ENCODE data around the gene AMY2B. TPM values are rescaled to one million over a fixed set of nuclear protein-coding genes. Genes with fewer than 3 reads are reported as not detected.
"Not testable (repeated sequence)": the region's sequence is repeated elsewhere in the genome, so short reads cannot be mapped to it uniquely, and the experiment has no call there.

The AMY2B gene
- total RNA-seq, 1 donor: 30.1 TPM

- Histone ChIP-seq H3K27me3 (ENCODE audit: insufficient read depth, low read length) (no peaks in the 10 kb centered on the region), H3K4me3 (ENCODE audit: low read length) (no peak overlapping the region)
Measured at GRCh38 chr1:103576065-103576464, 4.7 kb downstream of the AMY2B start.

GRCh38 chr1:103576784-103577183 is 5.4 kb downstream of the AMY2B start:
- not testable (repeated sequence) for H3K4me3 ChIP-seq (ENCODE audit: low read length); H3K4me1 ChIP-seq (ENCODE audit: insufficient read depth, low read length); H3K27me3 ChIP-seq (ENCODE audit: insufficient read depth, low read length); H3K9me3 ChIP-seq (ENCODE audit: low read depth, low read length)

More at GRCh38 chr1:103576065-103576464, 4.7 kb downstream of the AMY2B start:
- H3K4me1 ChIP-seq (ENCODE audit: insufficient read depth, low read length): no peaks in the 10 kb centered on the region
- H3K9me3 ChIP-seq (ENCODE audit: low read depth, low read length): no peaks in the 10 kb centered on the region

GRCh38 chr1:103582464-103582863 is 11.1 kb downstream of the AMY2B start:
- Histone ChIP-seq H3K4me1 (ENCODE audit: insufficient read depth, low read length) (no peaks in the 10 kb centered on the region), H3K4me3 (ENCODE audit: low read length) (no peak overlapping the region), H3K27me3 (ENCODE audit: insufficient read depth, low read length) (no peaks in the 10 kb centered on the region), H3K9me3 (ENCODE audit: low read depth, low read length) (no peaks in the 10 kb centered on the region)

- no peaks in the 10 kb centered on the region for H3K4me1 ChIP-seq (ENCODE audit: insufficient read depth, low read length)
- no peak overlapping the region for H3K4me3 ChIP-seq (ENCODE audit: low read length)
- no peaks in the 10 kb centered on the region for H3K27me3 ChIP-seq (ENCODE audit: insufficient read depth, low read length)
- H3K9me3 ChIP-seq (ENCODE audit: low read depth, low read length): no peaks in the 10 kb centered on the region
Measured at GRCh38 chr1:103583887-103584286, 12.5 kb downstream of the AMY2B start.

- Histone ChIP-seq H3K4me3 (ENCODE audit: low read length) (no peak overlapping the region), H3K27me3 (ENCODE audit: insufficient read depth, low read length) (no peaks in the 10 kb centered on the region), H3K9me3 (ENCODE audit: low read depth, low read length) (no peaks in the 10 kb centered on the region)
Measured at GRCh38 chr1:103584537-103584936, 13.1 kb downstream of the AMY2B start.

GRCh38 chr1:103602740-103603139 is 31.4 kb downstream of the AMY2B start:
- H3K4me1 ChIP-seq (ENCODE audit: insufficient read depth, low read length); H3K4me3 ChIP-seq (ENCODE audit: low read length); H3K9me3 ChIP-seq (ENCODE audit: low read depth, low read length); H3K27me3 ChIP-seq (ENCODE audit: insufficient read depth, low read length): not testable (repeated sequence)

More at GRCh38 chr1:103584537-103584936, 13.1 kb downstream of the AMY2B start:
- no peaks in the 10 kb centered on the region for H3K4me1 ChIP-seq (ENCODE audit: insufficient read depth, low read length)

- Histone ChIP-seq H3K9me3 (ENCODE audit: low read depth, low read length) (no peaks in the 10 kb centered on the region), H3K27me3 (ENCODE audit: insufficient read depth, low read length) (no peaks in the 10 kb centered on the region), H3K4me3 (ENCODE audit: low read length) (no peak overlapping the region), H3K4me1 (ENCODE audit: insufficient read depth, low read length) (no peaks in the 10 kb centered on the region)
Measured at GRCh38 chr1:103616362-103616761, 45.0 kb downstream of the AMY2B start.

GRCh38 chr1:103616994-103617477 is 45.6 kb downstream of the AMY2B start, which contains the start of gene AMY2A:
TSS of gene AMY2A (plus strand) at chr1:103617427. CDS start at chr1:103617441, 14 bp downstream.
- H3K4me3 ChIP-seq (ENCODE audit: low read length); H3K9me3 ChIP-seq (ENCODE audit: low read depth, low read length); H3K4me1 ChIP-seq (ENCODE audit: insufficient read depth, low read length); H3K27me3 ChIP-seq (ENCODE audit: insufficient read depth, low read length): not testable (repeated sequence)

GRCh38 chr1:103627436-103627835 is 56.0 kb downstream of the AMY2B start:
- H3K27me3 ChIP-seq (ENCODE audit: insufficient read depth, low read length); H3K9me3 ChIP-seq (ENCODE audit: low read depth, low read length); H3K4me1 ChIP-seq (ENCODE audit: insufficient read depth, low read length); H3K4me3 ChIP-seq (ENCODE audit: low read length): not testable (repeated sequence)

Other genes starting within 250 kb of the AMY2B start
- gene RNPC3, start 45.9 kb upstream of the AMY2B start, total RNA-seq: 59.9 TPM
- not detected for gene AMY2A, start 45.8 kb downstream of the AMY2B start, total RNA-seq
- not detected for gene AMY1A, start 84.2 kb downstream of the AMY2B start, total RNA-seq
- not detected for gene AMY1B, start 124.6 kb downstream of the AMY2B start, total RNA-seq
- not detected for gene AMY1C, start 178.3 kb downstream of the AMY2B start, total RNA-seq